ENCODE results near the gene IL1RAPL1.

DNA sequence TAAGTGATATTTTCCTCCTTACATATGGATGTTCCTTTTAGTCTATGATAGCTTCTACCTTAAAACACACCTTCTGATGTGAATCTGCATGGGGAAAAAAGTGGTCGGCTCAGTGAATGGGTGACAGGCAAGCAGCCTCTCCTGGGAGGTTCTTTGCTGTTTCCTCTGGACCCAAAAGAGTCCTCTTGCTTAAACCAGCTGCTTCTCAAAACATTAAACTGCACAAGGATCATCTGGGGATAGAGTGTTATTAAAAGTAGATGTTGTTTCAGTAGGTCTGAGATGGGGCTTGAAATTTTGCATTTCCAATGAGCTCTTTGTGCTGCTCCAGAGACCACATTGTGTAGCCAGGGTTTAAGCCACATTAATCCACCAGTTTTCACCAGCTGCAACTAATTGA is 452.9 kb downstream of the IL1RAPL1 start:
- TF ChIP-seq TAF15 (IDR thresholded peaks at IDR 0.05; ENCODE audit: low read depth, low read length) (no peak), EP300 (IDR thresholded peaks at IDR 0.05; ENCODE audit: low read length) (no peak), HMG20A (CRISPR knock-in tag; conservative IDR thresholded peaks at IDR 0.05) (no peak), POLR2A (conservative IDR thresholded peaks at IDR 0.05) (no peak), KLF6 (CRISPR knock-in tag; IDR thresholded peaks at IDR 0.05; ENCODE audit: borderline replicate concordance) (no peak), ZNF830 (CRISPR knock-in tag; IDR thresholded peaks at IDR 0.05) (no peak)
- TF ChIP-seq, protein P1, sequence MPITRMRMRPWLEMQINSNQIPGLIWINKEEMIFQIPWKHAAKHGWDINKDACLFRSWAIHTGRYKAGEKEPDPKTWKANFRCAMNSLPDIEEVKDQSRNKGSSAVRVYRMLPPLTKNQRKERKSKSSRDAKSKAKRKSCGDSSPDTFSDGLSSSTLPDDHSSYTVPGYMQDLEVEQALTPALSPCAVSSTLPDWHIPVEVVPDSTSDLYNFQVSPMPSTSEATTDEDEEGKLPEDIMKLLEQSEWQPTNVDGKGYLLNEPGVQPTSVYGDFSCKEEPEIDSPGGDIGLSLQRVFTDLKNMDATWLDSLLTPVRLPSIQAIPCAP (CRISPR knock-in tag; IDR thresholded peaks at IDR 0.05; ENCODE audit: borderline replicate concordance): no peak

All from K562 (cell line).